IMR-90 (cell line): ENCODE measurements around the gene MGAT5B.

ENCODE experiments used
- BHLHE40 ChIP-seq: fragments of 150-350 bp; IDR thresholded peaks from 2 replicates; pipeline ENCODE4 v1.6.1; 2016; ENCODE audit warnings: mild to moderate bottlenecking, low read depth, low read length
- CEBPB ChIP-seq: IDR thresholded peaks from 2 replicates; pipeline ENCODE4 v1.6.1; 2012; ENCODE audit warnings: low read depth, low read length, improper control_type of control experiment
- CHD1 ChIP-seq: IDR thresholded peaks from 2 replicates; pipeline ENCODE4 v1.6.1; 2012; ENCODE audit warnings: low read depth, low read length, improper control_type of control experiment
- CTCF ChIP-seq: conservative IDR thresholded peaks from 2 replicates; pipeline ENCODE4 v1.5.1; 2012; ENCODE audit warnings: mild to moderate bottlenecking, low read depth, low read length, improper control_type of control experiment
- ELK1 ChIP-seq: fragments of 150-350 bp; IDR thresholded peaks from 2 replicates; pipeline ENCODE4 v1.6.1; 2016; ENCODE audit warnings: low read depth, mild to moderate bottlenecking, low read length, moderate library complexity, borderline replicate concordance
- FOS ChIP-seq: fragments of 150-350 bp; IDR thresholded peaks from 2 replicates; pipeline ENCODE4 v1.6.1; 2016; ENCODE audit warnings: low read depth, low read length
- MXI1 ChIP-seq: IDR thresholded peaks from 2 replicates; pipeline ENCODE4 v1.6.1; 2012; ENCODE audit warnings: low read depth, mild to moderate bottlenecking, low read length, moderate library complexity, borderline replicate concordance
- POLR2A ChIP-seq: IDR thresholded peaks from 2 replicates; pipeline ENCODE4 v1.6.1; 2012; ENCODE audit warnings: mild to moderate bottlenecking, low read depth, low read length
- RAD21 ChIP-seq: IDR thresholded peaks from 2 replicates; pipeline ENCODE4 v1.6.1; 2012; ENCODE audit warnings: low read length, improper control_type of control experiment
- RCOR1 ChIP-seq: IDR thresholded peaks from 2 replicates; pipeline ENCODE4 v1.6.1; 2012; ENCODE audit warnings: mild to moderate bottlenecking, low read length, improper control_type of control experiment; ENCODE audit not compliant: insufficient replicate concordance
- RFX5 ChIP-seq: IDR thresholded peaks from 2 replicates; pipeline ENCODE4 v1.8.0; 2012; ENCODE audit warnings: low read depth, mild to moderate bottlenecking, low read length, moderate library complexity
- SMC3 ChIP-seq: fragments of 150-350 bp; IDR thresholded peaks from 2 replicates; pipeline ENCODE4 v1.6.1; 2016; ENCODE audit warnings: low read depth, mild to moderate bottlenecking, antibody characterized with exemption, low read length, moderate library complexity
- USF2 ChIP-seq: fragments of 150-350 bp; IDR thresholded peaks from 2 replicates; pipeline ENCODE4 v1.6.1; 2017; ENCODE audit warnings: mild to moderate bottlenecking, antibody characterized with exemption, low read length, low read depth

GRCh38 chr17:76974721-76975120, 106.5 kb downstream of the MGAT5B start:
- TF ChIP-seq CEBPB (no peak), RAD21 (no peak), CTCF (no peak), MXI1 (no peak), FOS (no peak), POLR2A (no peak), USF2 (no peak), RFX5 (no peak), SMC3 (no peak), CHD1 (no peak), ELK1 (no peak), RCOR1 (no peak), BHLHE40 (no peak)
